GM12874 (cell line): ENCODE results near the gene ALOX5AP.

Experiments
- TF ChIP-seq, protein P1 (sequence below): IDR thresholded peaks from 2 replicates; pipeline ENCODE4 v1.5.1; 2011; ENCODE audit warnings: low read depth, mild to moderate bottlenecking, control low read depth, low read length, moderate library complexity; ENCODE audit not compliant: insufficient read depth

Gene ALOX5AP

GRCh38 chr13:30697177-30697953, 38.0 kb upstream of the ALOX5AP start:
- TF ChIP-seq, protein P1, sequence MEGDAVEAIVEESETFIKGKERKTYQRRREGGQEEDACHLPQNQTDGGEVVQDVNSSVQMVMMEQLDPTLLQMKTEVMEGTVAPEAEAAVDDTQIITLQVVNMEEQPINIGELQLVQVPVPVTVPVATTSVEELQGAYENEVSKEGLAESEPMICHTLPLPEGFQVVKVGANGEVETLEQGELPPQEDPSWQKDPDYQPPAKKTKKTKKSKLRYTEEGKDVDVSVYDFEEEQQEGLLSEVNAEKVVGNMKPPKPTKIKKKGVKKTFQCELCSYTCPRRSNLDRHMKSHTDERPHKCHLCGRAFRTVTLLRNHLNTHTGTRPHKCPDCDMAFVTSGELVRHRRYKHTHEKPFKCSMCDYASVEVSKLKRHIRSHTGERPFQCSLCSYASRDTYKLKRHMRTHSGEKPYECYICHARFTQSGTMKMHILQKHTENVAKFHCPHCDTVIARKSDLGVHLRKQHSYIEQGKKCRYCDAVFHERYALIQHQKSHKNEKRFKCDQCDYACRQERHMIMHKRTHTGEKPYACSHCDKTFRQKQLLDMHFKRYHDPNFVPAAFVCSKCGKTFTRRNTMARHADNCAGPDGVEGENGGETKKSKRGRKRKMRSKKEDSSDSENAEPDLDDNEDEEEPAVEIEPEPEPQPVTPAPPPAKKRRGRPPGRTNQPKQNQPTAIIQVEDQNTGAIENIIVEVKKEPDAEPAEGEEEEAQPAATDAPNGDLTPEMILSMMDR = no peak

- TF ChIP-seq, protein P1 = no peak
Measured at GRCh38 chr13:30697996-30698401, 37.3 kb upstream of the ALOX5AP start.

GRCh38 chr13:30698488-30699005, 36.8 kb upstream of the ALOX5AP start:
- TF ChIP-seq, protein P1 = no peak

DNA sequence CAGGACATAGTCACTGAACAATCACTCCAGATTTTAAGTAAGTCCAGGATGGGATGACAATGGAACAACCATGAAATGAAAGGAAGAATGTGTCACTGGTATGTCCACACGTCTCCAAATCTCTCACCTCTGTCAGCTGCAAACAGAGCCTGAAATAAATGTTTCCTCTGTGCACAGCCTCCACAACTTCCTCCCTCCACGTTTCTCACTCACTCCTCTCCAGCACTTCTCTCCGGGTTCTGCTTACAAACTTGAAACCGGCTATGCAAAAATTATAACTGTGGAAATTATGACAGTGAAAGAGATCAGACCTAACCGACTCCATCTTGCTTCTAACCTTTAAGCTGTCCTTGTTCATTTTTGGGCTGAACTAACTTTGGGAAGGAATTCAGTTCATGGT, 35.0 kb upstream of the ALOX5AP start:
- TF ChIP-seq, protein P1 = no peak

DNA sequence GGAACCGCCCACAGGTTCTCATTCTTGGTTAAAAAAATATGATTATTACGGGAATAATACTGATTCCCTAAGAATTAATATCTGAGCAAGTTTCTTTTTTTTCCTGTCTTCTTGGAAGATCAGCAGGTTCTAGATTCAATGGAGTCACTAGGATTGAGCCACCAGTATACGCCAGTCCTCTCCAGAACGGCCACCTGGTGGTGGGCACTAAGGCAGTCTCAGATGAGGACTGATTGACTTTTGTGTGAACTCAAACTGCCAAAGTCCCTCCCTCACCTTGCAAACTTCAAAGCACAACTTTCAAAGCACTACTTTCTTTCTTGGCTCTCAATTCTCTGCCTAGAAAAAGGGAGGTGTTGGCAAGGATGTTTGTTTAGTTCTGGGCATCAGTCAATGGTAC, 33.3 kb upstream of the ALOX5AP start:
- TF ChIP-seq, protein P1 = no peak; the same call in 1 of the 2 replicates

GRCh38 chr13:30704596-30704995, 30.7 kb upstream of the ALOX5AP start:
- TF ChIP-seq, protein P1 = no peak

DNA sequence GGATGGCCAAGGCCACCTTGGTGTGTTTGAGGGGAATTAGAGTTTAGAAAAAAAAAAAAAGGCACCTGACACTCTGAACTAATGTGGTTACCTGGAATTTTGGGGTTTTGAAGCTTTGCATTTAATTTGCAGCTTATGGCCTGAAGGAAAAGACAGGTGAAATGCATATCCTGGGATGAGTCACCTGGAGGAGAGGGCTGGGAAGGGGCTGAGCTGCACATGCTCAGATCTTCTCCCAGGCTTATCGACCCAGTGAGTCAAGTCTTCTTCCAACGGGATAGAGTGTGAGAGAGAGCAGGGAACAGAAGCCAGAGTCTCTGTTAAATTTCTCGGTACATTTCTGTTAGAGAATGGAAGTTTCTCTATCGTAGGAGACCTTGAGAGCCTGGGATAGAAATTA, 29.7 kb upstream of the ALOX5AP start:
- TF ChIP-seq, protein P1 = no peak
